ENCODE measurements around the gene MYO1D.

Gene MYO1D

GRCh38 chr17:32609884-32610650 is 266.9 kb downstream of the MYO1D start:
- no peak for DNase-seq

- DNase-seq = peak; percentile 78
These were observed 267.8 kb downstream of the MYO1D start for GRCh38 chr17:32609085-32609484.

GRCh38 chr17:32608267-32608666 is 268.7 kb downstream of the MYO1D start:
- DNase-seq = no peak

GRCh38 chr17:32604966-32605365 is 272.0 kb downstream of the MYO1D start:
- DNase-seq = no peak

GRCh38 chr17:32602396-32602795 is 274.5 kb downstream of the MYO1D start:
- no peak for DNase-seq

GRCh38 chr17:32601866-32602265 is 275.1 kb downstream of the MYO1D start:
- no peak for DNase-seq

GRCh38 chr17:32596628-32597027 is 280.3 kb downstream of the MYO1D start:
- no peak for DNase-seq

GRCh38 chr17:32596206-32596605 is 280.7 kb downstream of the MYO1D start:
- no peak for DNase-seq

- DNase-seq = no peak
These were observed 283.9 kb downstream of the MYO1D start for GRCh38 chr17:32593003-32593402.

GRCh38 chr17:32591405-32591804 is 285.5 kb downstream of the MYO1D start:
- DNase-seq = no peak

- no peak for DNase-seq
These were observed 285.9 kb downstream of the MYO1D start for GRCh38 chr17:32590974-32591373.

GRCh38 chr17:32588982-32589381 is 287.9 kb downstream of the MYO1D start:
- no peak for DNase-seq

GRCh38 chr17:32588135-32588534 is 288.8 kb downstream of the MYO1D start:
- DNase-seq = no peak

- DNase-seq = no peak
These were observed 290.3 kb downstream of the MYO1D start for GRCh38 chr17:32586666-32587065.

GRCh38 chr17:32584792-32585191 is 292.1 kb downstream of the MYO1D start:
- no peak for DNase-seq

- DNase-seq = no peak
These were observed 293.9 kb downstream of the MYO1D start for GRCh38 chr17:32583053-32583452.

GRCh38 chr17:32575852-32576251 is 301.1 kb downstream of the MYO1D start:
- no peak for DNase-seq

- no peak for DNase-seq
These were observed 306.9 kb downstream of the MYO1D start for GRCh38 chr17:32570081-32570396.

- no peak for DNase-seq
These were observed 307.5 kb downstream of the MYO1D start for GRCh38 chr17:32569171-32570080.

- DNase-seq = no peak
These were observed 308.2 kb downstream of the MYO1D start for GRCh38 chr17:32568705-32569104.

- DNase-seq = no peak
These were observed 309.4 kb downstream of the MYO1D start for GRCh38 chr17:32567511-32567910.

GRCh38 chr17:32567086-32567485 is 309.8 kb downstream of the MYO1D start:
- DNase-seq = no peak

- DNase-seq = no peak
These were observed 310.6 kb downstream of the MYO1D start for GRCh38 chr17:32566303-32566702.

- DNase-seq = no peak
These were observed 311.5 kb downstream of the MYO1D start for GRCh38 chr17:32565401-32565800.

Data from activated CD8-positive, alpha-beta memory T cell treated with anti-CD3 and anti-CD28 coated beads for 24 hours (primary cell).